Prostate gland (tissue), 2 donors: ENCODE measurements around the gene GPR61.

ENCODE experiments used
- CTCF ChIP-seq, 4 experiments: fragments of 200-600 bp in 2 of 4; fragments of 450-650 bp in 2 of 4; sonication (generic) in 2 of 4; IDR thresholded peaks; 1 replicate in 3 of 4; 2 replicates in 1 of 4; pipeline ENCODE4 v1.5.1; 2016 to 2019; ENCODE audit warnings: antibody characterized with exemption in 4 of 4, mild to moderate bottlenecking in 2 of 4, moderate library complexity in 2 of 4
- POLR2AphosphoS5 ChIP-seq: sonication (generic); formaldehyde crosslinking; IDR thresholded peaks from one replicate; pipeline ENCODE4 v1.6.1; 2017; ENCODE audit warnings: antibody characterized with exemption

- TF ChIP-seq CTCF (IDR thresholded peaks at IDR 0.05) = no peak
- no peak for TF ChIP-seq POLR2AphosphoS5
Observed at GRCh38 chr1:109528712-109529111, 11.0 kb upstream of the GPR61 start.
